Right lung (tissue), 5 donors: ENCODE data around the gene REST. TPM values are rescaled to one million over a fixed set of nuclear protein-coding genes. Genes with fewer than 3 reads are reported as not detected.
"Not testable (repeated sequence)": the region's sequence is repeated elsewhere in the genome, so short reads cannot be mapped to it uniquely, and the experiment has no call there.

ENCODE experiments used
- DNase-seq, 2 donors: peaks; one replicate each; pipeline ENCODE4 v3.0.0-alpha.2; 2013
- polyA plus RNA-seq, 5 donors: library from polyadenylated mRNA; unstranded; fragments of 120-200 nt; gene quantifications; one replicate each; pipeline versions ENCODE4 v1.2.1 to v1.2.3, GENCODE V29; 2013; ENCODE audit warnings: inconsistent platforms in 1 of 5, low replicate concordance in 1 of 5; ENCODE audit not compliant: insufficient read length in 5 of 5, insufficient read depth in 1 of 5

The REST gene
- polyA plus RNA-seq, 5 donors: 29.6 to 47.5 (median 42.6) TPM

DNA sequence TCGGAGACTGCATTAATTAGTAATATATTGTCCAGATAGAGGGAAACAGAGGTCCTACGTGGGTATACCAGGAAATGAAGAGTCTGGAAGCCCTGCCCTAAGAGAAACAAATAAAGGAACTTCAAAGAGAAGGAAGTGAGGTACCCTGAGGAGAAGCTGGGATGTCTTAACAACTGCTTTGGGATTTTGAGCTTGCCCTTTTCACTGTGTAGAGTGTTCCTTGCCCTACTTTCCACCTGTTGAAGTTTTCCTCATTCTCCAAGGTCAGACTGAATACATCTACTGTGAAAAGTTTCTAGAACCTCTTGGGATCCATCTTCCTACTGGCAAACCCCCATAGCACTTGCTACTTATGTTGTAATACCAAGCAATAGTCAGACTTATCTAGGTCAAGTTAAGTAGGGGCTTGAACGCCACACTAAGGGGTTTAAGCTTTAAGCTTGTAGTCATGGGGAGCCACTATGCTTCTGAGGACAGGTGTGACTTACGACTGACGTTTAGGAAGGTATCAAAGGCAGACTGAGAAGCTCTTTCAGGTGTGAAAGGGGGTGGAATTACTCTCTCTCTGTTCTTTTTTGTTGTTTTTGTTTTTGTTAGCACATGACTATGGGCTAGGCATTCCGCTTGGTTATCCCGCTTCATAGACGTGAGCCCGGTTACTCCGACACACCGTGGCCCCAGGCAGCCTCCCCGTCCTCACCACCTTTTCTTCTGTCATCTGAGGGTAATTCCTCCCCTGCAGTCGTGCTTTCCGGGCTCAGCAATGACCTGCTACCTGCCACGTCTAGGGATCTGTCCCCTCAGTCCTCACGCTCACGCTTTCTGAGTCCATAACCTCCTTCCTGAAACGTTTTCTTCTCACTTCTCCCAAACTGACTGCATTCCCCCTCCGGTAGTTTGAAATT lies 959 bp upstream of the REST start:
- DNase-seq: peak in 1 of 2 donors; percentile 9

GRCh38 chr4:56908206-56909085 lies 746 bp downstream of the REST start:
- peak; percentile 76 to 79 for DNase-seq

DNA sequence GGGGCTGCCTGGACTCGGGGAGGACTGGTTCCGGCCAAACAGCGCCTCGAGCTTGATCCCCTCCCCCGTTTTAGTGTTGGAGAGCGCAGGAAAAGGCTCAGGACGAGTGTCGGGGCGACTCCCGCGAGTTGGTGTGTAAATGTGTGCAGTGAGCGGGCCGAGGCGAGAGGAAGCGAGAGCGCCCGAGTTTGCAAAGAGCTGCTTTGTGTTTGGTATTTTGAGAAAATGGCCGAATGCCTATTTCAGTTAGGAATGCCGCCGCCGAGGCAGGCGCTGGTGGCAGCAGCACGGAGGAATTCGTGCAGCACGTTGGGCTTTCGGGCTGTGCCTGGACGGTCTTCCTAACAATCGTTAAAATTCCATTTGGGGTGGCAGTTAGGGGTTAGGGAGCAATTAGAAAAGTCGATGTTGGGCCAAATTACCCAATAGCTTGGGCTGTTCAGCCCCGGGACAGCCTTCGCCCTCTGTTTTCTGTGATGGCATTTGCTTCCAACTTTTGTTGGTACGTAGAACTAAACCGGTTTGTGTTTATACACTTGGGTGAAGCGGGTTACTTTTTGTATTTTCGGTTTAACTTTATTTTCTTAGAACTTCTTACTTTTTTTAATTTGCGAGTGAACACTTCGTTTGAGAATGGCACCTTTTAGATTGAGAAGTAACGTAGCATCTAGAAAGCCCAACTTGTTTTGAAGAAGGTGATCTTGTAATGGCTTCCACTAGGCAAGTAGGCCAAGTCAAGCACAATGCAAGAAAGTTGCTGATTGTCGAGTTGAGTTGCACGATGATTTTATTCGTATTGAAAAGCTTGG lies 1.6 kb downstream of the REST start:
- peak; percentile 52 to 64 for DNase-seq

- no peak for DNase-seq
Observed at GRCh38 chr4:56910172-56910967, 2.7 kb downstream of the REST start.

DNA sequence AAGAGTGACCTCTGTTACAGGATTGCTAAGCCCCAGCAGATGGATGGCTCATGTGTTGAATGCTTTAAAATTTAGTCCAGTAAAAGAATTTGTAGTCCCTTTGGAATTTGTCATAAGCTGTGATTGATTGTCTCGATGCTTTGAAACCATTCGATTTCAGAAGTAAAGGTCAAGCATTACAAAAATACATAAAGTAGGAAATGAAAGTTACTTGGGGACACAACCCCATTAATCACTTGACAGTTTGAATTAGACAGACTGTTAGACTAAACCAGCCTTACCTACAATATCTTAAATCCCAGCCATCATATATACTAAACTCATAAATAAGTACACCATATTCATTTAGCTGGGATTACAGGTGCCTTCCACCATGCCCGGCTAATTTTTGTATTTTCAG lies 6.6 kb downstream of the REST start:
- no peak for DNase-seq

DNA sequence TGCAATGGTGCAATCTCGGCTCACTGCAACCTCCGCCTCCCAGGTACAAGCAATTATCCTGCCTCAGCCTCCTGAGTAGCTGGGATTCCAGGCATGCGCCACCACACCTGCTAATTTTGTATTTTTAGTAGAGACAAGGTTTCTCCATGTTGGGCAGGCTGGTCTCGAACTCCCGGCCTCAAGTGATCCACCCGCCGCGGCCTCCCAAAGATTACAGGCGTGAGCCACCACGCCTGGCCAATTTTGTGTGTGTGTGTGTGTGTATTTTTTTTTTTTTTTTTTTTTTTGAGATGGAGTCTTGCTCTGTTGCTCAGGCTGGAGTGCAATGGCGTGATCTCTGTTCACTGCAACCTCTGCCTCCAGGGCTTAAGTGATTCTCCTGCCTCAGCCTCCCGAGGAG lies 7.3 kb downstream of the REST start:
- DNase-seq: not testable (repeated sequence)

- DNase-seq: no peak
Observed at GRCh38 chr4:56927196-56927595, 19.5 kb downstream of the REST start.

- DNase-seq: no peak
Observed at GRCh38 chr4:56930638-56931037, 22.9 kb downstream of the REST start.

DNA sequence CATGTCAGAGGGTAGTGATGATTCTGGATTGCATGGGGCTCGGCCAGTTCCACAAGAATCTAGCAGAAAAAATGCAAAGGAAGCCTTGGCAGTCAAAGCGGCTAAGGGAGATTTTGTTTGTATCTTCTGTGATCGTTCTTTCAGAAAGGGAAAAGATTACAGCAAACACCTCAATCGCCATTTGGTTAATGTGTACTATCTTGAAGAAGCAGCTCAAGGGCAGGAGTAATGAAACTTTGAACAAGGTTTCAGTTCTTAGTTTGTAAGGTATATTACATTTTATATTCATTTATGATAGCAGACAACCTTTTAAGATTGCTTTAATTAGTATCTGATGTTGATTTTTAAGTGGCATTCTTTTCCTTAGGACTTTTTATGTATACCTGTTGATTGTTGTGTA lies 24.2 kb downstream of the REST start:
- DNase-seq: no peak

- DNase-seq: no peak
Observed at GRCh38 chr4:56937262-56937661, 29.6 kb downstream of the REST start.

GRCh38 chr4:56939826-56940225 lies 32.1 kb downstream of the REST start:
- not testable (repeated sequence) for DNase-seq

- no peak for DNase-seq
Observed at GRCh38 chr4:56940403-56940802, 32.7 kb downstream of the REST start.

GRCh38 chr4:56940971-56941370 lies 33.3 kb downstream of the REST start:
- no peak for DNase-seq

DNA sequence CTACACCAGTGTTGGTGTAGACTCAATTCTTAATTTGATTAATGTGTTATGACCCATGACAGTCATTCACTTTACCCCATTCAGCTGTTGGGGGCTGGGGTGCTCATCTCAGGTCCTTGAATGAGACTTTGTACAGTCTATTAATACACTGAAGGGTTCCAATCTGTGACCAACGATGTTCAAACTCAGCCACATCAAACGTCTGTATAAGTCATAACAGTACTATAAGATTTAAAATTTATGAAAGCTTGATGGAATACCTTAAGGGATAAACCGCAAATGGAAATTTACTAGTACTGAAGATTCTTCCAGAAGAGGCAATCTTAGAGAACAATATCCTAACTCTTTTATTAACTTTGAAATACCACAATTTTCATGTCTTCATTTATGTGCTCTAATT lies 33.7 kb downstream of the REST start:
- no peak for DNase-seq

GRCh38 chr4:56953680-56954520 lies 46.2 kb downstream of the REST start:
- DNase-seq: no peak

GRCh38 chr4:56958111-56958517 lies 50.4 kb downstream of the REST start:
- peak; percentile 89 to 93 for DNase-seq

DNA sequence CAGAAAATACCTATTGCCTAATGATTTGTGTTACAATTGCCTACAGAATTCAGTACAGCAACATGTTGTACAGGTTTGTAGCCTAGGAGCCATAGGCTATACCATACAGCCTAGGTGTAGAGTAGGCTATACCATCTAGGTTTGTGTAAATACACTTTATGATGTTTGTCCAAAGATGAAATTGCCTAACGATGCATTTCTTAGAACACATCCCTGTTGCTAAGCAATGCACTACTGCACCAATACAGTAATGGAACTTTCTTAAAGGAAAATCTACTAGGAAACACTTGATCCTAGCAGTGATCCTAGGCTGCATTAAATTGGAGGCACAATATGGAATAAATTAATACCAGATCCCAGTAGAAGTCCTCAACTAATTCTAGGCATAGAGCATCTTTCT lies 51.4 kb downstream of the REST start:
- peak in 1 of 2 donors; percentile 26 for DNase-seq

- DNase-seq: no peak
Observed at GRCh38 chr4:56961107-56961500, 53.4 kb downstream of the REST start.

- no peak for DNase-seq
Observed at GRCh38 chr4:56971383-56971782, 63.7 kb downstream of the REST start.

DNA sequence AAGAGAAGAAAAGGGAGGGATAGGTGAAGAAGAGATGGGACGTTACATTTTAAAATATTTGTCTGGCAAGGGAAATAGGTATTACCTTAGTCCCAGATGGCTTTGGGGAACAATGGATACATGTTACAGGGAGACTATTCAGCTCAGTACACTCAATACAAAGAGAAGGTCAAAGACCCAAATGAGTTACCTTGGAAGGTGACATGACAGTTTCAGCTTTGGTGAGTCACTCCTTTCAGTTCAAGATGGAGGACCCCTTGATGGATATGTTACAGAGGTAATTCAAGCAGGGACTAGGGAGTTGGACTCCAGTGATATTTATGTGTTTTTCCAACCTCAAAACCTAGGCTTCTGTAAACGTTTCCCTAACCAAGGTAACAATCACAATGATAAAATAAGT lies 64.7 kb downstream of the REST start:
- no peak for DNase-seq
